ENCODE results near the gene MARCHF3. TPM values are rescaled to one million over a fixed set of nuclear protein-coding genes. Genes with fewer than 3 reads are reported as not detected.

The MARCHF3 gene
- total RNA-seq, 1 experiment from 2014 or later, result 16.1 TPM

DNA sequence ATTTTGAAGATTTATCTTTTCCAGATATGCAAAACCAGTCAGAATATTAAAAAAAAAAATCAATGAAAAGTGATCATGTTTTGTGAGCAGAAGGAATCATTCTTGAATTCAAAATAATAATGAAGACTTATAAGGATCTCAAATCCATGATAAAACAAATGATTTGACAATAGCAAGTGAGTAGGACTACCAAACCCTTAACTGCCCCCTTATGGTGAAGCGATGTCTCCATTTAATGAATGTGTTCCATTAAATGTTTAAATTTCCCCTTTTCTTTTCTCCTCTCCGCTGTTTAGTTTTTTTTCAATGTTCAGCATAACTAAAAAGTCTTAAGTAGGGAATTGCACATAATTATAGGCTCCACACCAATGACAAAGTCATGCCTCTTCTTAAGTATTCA lies 12.2 kb upstream of the MARCHF3 start (continued):
- TF ChIP-seq ZNF219 (CRISPR knock-in tag; IDR thresholded peaks at IDR 0.05; ENCODE audit: borderline replicate concordance), result no peak
- TF ChIP-seq ZNF671 (CRISPR knock-in tag; IDR thresholded peaks at IDR 0.05), result no peak
- TF ChIP-seq, protein P1, sequence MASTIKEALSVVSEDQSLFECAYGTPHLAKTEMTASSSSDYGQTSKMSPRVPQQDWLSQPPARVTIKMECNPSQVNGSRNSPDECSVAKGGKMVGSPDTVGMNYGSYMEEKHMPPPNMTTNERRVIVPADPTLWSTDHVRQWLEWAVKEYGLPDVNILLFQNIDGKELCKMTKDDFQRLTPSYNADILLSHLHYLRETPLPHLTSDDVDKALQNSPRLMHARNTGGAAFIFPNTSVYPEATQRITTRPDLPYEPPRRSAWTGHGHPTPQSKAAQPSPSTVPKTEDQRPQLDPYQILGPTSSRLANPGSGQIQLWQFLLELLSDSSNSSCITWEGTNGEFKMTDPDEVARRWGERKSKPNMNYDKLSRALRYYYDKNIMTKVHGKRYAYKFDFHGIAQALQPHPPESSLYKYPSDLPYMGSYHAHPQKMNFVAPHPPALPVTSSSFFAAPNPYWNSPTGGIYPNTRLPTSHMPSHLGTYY (CRISPR knock-in tag; IDR thresholded peaks at IDR 0.05), result no peak

DNA sequence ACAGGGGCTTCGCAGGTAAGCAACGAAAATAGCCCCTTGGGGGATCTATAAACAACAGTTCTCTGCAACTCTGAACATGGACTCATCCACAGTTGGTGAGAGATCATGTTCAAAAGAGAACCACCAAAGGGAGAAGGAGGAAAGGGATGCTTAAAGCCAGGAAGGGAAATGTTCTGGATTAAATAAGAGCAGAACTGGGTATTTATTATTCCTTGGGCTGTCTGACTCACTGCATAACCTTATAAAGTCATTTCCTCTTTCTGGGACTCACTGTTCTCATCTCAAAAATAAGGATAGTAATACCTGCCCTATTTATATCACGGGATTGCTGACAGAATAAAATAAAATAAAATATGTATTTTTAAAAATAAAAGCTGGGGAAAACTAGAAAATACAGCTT lies 11.2 kb upstream of the MARCHF3 start:
- Mint-ChIP-seq H3K36me3 (no peaks in the 10 kb centered on the region), H3K9me3 (no peaks in the 10 kb centered on the region), H3K27me3 (ENCODE audit: low read depth) (no peaks in the 10 kb centered on the region), H3K4me1 (peaks cover 34% of the 10 kb centered on the region), H3K27ac (peak overlapping the region; percentile 79), H3K4me3 (0 out of 2 replicates have a peak overlapping the region, but pooled peaks have one; percentile 18)
- CTCF ChIA-PET, result interaction anchor here (1.6 kb wide), 1 partner anchor 12 kb away, joined by 3 read pairs; no protein-coding TSS in a partner anchor
- no peak for DNase-seq (ENCODE audit: low spot score)
- POLR2A ChIA-PET, result no interaction called here
- no peak for ATAC-seq
- TF ChIP-seq GRHL2 (CRISPR knock-in tag; IDR thresholded peaks at IDR 0.05; ENCODE audit: insufficient replicate concordance, severe bottlenecking) (no peak), HMGA2 (CRISPR knock-in tag; IDR thresholded peaks at IDR 0.05) (no peak), ATF1 (CRISPR knock-in tag; IDR thresholded peaks at IDR 0.05) (no peak), ZNF263 (CRISPR knock-in tag; IDR thresholded peaks at IDR 0.05; ENCODE audit: low read depth) (no peak)
- TF ChIP-seq, protein P2, sequence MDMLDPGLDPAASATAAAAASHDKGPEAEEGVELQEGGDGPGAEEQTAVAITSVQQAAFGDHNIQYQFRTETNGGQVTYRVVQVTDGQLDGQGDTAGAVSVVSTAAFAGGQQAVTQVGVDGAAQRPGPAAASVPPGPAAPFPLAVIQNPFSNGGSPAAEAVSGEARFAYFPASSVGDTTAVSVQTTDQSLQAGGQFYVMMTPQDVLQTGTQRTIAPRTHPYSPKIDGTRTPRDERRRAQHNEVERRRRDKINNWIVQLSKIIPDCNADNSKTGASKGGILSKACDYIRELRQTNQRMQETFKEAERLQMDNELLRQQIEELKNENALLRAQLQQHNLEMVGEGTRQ (CRISPR knock-in tag; IDR thresholded peaks at IDR 0.05), result no peak

DNA sequence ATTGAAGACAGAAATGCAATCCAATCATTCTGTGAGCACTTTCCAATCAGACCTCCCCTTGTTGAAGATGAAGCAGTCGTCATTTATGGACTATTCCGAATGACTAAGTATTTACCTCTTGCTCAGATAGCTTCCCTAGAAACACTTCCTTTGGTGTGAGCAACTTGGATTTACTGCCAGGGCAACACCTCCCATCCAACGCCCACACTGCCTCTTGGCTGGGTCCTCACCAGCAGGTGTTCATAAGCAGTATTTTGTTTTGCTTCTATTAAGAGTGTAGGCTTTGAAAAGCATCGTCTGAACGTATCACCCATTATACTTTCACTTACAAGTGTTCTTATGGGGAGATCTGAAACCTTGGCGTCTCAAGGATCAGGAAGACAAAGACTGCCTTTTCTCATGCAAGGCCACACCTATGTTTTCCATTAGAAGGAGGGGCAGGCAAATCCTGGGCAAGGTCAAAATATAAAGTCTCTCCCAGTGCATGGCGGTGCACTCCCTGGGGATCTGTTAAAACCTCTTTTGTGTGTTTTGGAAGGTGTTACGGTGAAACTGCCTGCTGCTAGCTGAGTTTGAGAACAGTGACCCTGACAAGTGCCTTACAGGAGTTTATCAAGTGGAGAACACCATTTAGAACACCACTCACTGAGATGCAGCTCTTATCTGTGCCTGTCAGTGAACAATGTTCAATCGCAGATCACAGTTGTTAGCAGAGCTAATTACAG lies 10.6 kb upstream of the MARCHF3 start:
- TF ChIP-seq, protein P3, sequence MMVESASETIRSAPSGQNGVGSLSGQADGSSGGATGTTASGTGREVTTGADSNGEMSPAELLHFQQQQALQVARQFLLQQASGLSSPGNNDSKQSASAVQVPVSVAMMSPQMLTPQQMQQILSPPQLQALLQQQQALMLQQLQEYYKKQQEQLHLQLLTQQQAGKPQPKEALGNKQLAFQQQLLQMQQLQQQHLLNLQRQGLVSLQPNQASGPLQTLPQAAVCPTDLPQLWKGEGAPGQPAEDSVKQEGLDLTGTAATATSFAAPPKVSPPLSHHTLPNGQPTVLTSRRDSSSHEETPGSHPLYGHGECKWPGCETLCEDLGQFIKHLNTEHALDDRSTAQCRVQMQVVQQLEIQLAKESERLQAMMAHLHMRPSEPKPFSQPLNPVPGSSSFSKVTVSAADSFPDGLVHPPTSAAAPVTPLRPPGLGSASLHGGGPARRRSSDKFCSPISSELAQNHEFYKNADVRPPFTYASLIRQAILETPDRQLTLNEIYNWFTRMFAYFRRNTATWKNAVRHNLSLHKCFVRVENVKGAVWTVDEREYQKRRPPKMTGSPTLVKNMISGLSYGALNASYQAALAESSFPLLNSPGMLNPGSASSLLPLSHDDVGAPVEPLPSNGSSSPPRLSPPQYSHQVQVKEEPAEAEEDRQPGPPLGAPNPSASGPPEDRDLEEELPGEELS (CRISPR knock-in tag; IDR thresholded peaks at IDR 0.05), result 0 out of 2 replicates have a peak, but pooled peaks have one; percentile 51
- no peak for TF ChIP-seq EMX1 (CRISPR knock-in tag; IDR thresholded peaks at IDR 0.05)
- H3K4me3 Mint-ChIP-seq, result peak overlapping the region; percentile 18
- H3K36me3 Mint-ChIP-seq, result no peaks in the 10 kb centered on the region
- ChIA-PET CTCF (interaction anchor here (1.1 to 1.6 kb wide), 2 partner anchors 9 to 11 kb away, joined by 3 to 4 read pairs; no protein-coding TSS in a partner anchor), POLR2A (interaction anchor here (0.7 kb wide), 1 partner anchor 263 kb away, joined by 5 read pairs; no protein-coding TSS in a partner anchor)
- no peaks in the 10 kb centered on the region for H3K27me3 Mint-ChIP-seq (ENCODE audit: low read depth)
- peak; percentile 84 for ATAC-seq
- H3K27ac Mint-ChIP-seq, result peak overlapping the region; percentile 79
- DNase-seq (ENCODE audit: low spot score), result no peak
- H3K4me1 Mint-ChIP-seq, result peaks cover 34% of the 10 kb centered on the region
- H3K9me3 Mint-ChIP-seq, result no peaks in the 10 kb centered on the region

DNA sequence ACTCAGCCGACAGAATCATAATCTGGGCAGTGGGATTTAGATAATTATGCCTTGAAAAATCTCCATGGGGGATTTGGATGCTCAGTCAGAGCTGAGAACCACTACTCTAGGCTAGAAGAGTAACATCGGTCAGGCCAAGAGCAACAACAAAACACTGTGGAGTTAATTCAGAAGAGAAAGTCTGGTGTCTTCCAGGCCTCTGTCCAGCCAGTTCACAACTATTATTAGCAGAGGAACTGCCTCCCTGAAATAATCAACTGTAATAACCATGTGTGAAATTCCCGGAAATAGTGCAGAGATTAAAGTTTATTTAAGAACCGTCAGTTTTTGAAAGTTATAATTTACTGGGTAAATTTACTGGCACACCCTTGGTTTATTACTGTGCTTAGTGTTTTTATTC lies 8.2 kb upstream of the MARCHF3 start:
- Mint-ChIP-seq H3K9me3 (no peaks in the 10 kb centered on the region), H3K27me3 (ENCODE audit: low read depth) (peaks cover 5% of the 10 kb centered on the region), H3K36me3 (no peaks in the 10 kb centered on the region), H3K27ac (no peak overlapping the region), H3K4me1 (peaks cover 34% of the 10 kb centered on the region), H3K4me3 (no peak overlapping the region)
- no peak for DNase-seq (ENCODE audit: low spot score)
- TF ChIP-seq SMAD4 (CRISPR knock-in tag; IDR thresholded peaks at IDR 0.05), result no peak
- TF ChIP-seq GABPB1 (CRISPR knock-in tag; IDR thresholded peaks at IDR 0.05), result no peak
- TF ChIP-seq ETV6 (CRISPR knock-in tag; IDR thresholded peaks at IDR 0.05), result no peak
- no peak for TF ChIP-seq NR3C1 (CRISPR knock-in tag; conservative IDR thresholded peaks at IDR 0.05; ENCODE audit: low read depth)
- TF ChIP-seq TEAD1 (CRISPR knock-in tag; IDR thresholded peaks at IDR 0.05), result no peak
- TF ChIP-seq, protein P4, sequence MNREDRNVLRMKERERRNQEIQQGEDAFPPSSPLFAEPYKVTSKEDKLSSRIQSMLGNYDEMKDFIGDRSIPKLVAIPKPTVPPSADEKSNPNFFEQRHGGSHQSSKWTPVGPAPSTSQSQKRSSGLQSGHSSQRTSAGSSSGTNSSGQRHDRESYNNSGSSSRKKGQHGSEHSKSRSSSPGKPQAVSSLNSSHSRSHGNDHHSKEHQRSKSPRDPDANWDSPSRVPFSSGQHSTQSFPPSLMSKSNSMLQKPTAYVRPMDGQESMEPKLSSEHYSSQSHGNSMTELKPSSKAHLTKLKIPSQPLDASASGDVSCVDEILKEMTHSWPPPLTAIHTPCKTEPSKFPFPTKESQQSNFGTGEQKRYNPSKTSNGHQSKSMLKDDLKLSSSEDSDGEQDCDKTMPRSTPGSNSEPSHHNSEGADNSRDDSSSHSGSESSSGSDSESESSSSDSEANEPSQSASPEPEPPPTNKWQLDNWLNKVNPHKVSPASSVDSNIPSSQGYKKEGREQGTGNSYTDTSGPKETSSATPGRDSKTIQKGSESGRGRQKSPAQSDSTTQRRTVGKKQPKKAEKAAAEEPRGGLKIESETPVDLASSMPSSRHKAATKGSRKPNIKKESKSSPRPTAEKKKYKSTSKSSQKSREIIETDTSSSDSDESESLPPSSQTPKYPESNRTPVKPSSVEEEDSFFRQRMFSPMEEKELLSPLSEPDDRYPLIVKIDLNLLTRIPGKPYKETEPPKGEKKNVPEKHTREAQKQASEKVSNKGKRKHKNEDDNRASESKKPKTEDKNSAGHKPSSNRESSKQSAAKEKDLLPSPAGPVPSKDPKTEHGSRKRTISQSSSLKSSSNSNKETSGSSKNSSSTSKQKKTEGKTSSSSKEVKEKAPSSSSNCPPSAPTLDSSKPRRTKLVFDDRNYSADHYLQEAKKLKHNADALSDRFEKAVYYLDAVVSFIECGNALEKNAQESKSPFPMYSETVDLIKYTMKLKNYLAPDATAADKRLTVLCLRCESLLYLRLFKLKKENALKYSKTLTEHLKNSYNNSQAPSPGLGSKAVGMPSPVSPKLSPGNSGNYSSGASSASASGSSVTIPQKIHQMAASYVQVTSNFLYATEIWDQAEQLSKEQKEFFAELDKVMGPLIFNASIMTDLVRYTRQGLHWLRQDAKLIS (CRISPR knock-in tag; IDR thresholded peaks at IDR 0.05; ENCODE audit: borderline replicate concordance), result no peak
- TF ChIP-seq ZNF416 (CRISPR knock-in tag; IDR thresholded peaks at IDR 0.05), result no peak
- no peak for TF ChIP-seq ZNF138 (CRISPR knock-in tag; conservative IDR thresholded peaks at IDR 0.05)
- no peak for TF ChIP-seq SMAD3 (CRISPR knock-in tag; IDR thresholded peaks at IDR 0.05; ENCODE audit: borderline replicate concordance)
- TF ChIP-seq GRHL2 (CRISPR knock-in tag; IDR thresholded peaks at IDR 0.05; ENCODE audit: insufficient replicate concordance, severe bottlenecking), result no peak
- ChIA-PET CTCF (interaction anchor here (0.8 kb wide), 1 partner anchor 107 kb away, joined by 3 read pairs; no protein-coding TSS in a partner anchor), POLR2A (no interaction called here)
- ATAC-seq, result no peak

All from WTC11 (cell line).